MM.1S (cell line): ENCODE data around the gene CCL19.

Experiments used
- EZH2 ChIP-seq: fragments of 300-600 bp; sonication (generic); optimal IDR thresholded peaks from 2 replicates; pipeline ENCODE3; 2017; ENCODE audit warnings: low read depth, mild to moderate bottlenecking, antibody characterized with exemption, low read length, mixed read lengths
- TF ChIP-seq, protein P1 (sequence below): fragments of 300-600 bp; sonication (generic); IDR thresholded peaks from 2 replicates; pipeline ENCODE4 v1.5.1; 2016; ENCODE audit warnings: antibody characterized with exemption, low read length, mixed read lengths

DNA sequence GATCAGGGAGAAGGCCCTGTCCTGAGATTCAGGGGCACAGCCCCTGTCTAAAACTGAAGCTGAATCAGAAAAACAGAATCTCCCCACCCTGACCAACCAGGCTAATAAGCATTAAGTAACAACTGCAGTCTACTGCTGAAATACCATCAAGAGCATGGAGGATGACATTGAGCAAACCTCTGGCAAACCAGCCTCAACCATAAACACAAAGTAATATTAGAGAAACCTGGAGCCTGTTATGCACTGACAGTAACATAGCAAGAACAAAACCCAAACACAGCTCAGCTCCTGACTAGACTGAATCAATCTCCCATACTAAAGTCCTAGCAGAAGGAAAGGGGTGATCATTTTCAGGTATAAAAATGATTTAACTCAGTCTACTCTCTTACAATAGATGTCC lies 43.6 kb upstream of the CCL19 start:
- TF ChIP-seq EZH2 = no peak
- TF ChIP-seq, protein P1, sequence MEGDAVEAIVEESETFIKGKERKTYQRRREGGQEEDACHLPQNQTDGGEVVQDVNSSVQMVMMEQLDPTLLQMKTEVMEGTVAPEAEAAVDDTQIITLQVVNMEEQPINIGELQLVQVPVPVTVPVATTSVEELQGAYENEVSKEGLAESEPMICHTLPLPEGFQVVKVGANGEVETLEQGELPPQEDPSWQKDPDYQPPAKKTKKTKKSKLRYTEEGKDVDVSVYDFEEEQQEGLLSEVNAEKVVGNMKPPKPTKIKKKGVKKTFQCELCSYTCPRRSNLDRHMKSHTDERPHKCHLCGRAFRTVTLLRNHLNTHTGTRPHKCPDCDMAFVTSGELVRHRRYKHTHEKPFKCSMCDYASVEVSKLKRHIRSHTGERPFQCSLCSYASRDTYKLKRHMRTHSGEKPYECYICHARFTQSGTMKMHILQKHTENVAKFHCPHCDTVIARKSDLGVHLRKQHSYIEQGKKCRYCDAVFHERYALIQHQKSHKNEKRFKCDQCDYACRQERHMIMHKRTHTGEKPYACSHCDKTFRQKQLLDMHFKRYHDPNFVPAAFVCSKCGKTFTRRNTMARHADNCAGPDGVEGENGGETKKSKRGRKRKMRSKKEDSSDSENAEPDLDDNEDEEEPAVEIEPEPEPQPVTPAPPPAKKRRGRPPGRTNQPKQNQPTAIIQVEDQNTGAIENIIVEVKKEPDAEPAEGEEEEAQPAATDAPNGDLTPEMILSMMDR = no peak
